ENCODE measurements around the gene PRKCZ. TPM values are rescaled to one million over a fixed set of nuclear protein-coding genes. Genes with fewer than 3 reads are reported as not detected.
A peak's percentile ranks its signal among the peaks of the same experiment; 100 is the strongest.

The PRKCZ gene
- total and polyA plus RNA-seq, 9 of the 15 experiments (the other 6 are each of a cell fraction or from before 2014, with no cell fraction given), result 0.07 to 3.1 (median 1.3) TPM

GRCh38 chr1:2205191-2205952 lies 155.2 kb downstream of the PRKCZ start (continued):
- TF ChIP-seq ZNF280A (IDR thresholded peaks at IDR 0.05; ENCODE audit: low read depth, partially characterized antibody), result no peak
- no peak for TF ChIP-seq SRSF9 (IDR thresholded peaks at IDR 0.05; ENCODE audit: borderline replicate concordance, low read depth, low read length)
- TF ChIP-seq LCOR (CRISPR knock-in tag; IDR thresholded peaks at IDR 0.05), result peak; percentile 65; the same call in 1 of the 2 replicates
- TF ChIP-seq ARID3A (IDR thresholded peaks at IDR 0.05; ENCODE audit: borderline replicate concordance, low read depth, low read length), result no peak
- TF ChIP-seq HIVEP1 (CRISPR knock-in tag; IDR thresholded peaks at IDR 0.05), result no peak
- TF ChIP-seq PHB2 (IDR thresholded peaks at IDR 0.05; ENCODE audit: low read depth), result no peak
- TF ChIP-seq PURB (CRISPR knock-in tag; IDR thresholded peaks at IDR 0.05; ENCODE audit: low read depth), result no peak
- TF ChIP-seq SRSF3 (IDR thresholded peaks at IDR 0.05; ENCODE audit: insufficient read depth, low read length), result no peak
- TF ChIP-seq NFIC (IDR thresholded peaks at IDR 0.05), result no peak
- peak; percentile 50 for TF ChIP-seq FUS (optimal IDR thresholded peaks at IDR 0.05; ENCODE audit: low read depth, low read length)
- no peak for TF ChIP-seq LARP7 (IDR thresholded peaks at IDR 0.05)
- TF ChIP-seq ELF2 (CRISPR knock-in tag; IDR thresholded peaks at IDR 0.05), result no peak
- 0 out of 2 replicates have a peak, but pooled peaks have one; percentile 78 for TF ChIP-seq NR4A1 (CRISPR knock-in tag; IDR thresholded peaks at IDR 0.05)
- peak; percentile 78; the same call in 1 of the 2 replicates for TF ChIP-seq NR4A1 (tag; IDR thresholded peaks at IDR 0.05)
- TF ChIP-seq STAG1 (CRISPR knock-in tag; IDR thresholded peaks at IDR 0.05; ENCODE audit: borderline replicate concordance), result no peak
- TF ChIP-seq ZNF212 (CRISPR knock-in tag; IDR thresholded peaks at IDR 0.05), result no peak
- TF ChIP-seq FOSL1 (tag; conservative IDR thresholded peaks at IDR 0.05), result no peak
- TF ChIP-seq MYC (IDR thresholded peaks at IDR 0.05; ENCODE audit: low read depth, low read length), result peak; percentile 70
- TF ChIP-seq MYC (CRISPR knock-in tag; IDR thresholded peaks at IDR 0.05; ENCODE audit: borderline replicate concordance, low read depth), result no peak
- peak; percentile 66; the same call in 1 of the 2 replicates for TF ChIP-seq TARDBP (IDR thresholded peaks at IDR 0.05)
- no peak for TF ChIP-seq KLF16 (IDR thresholded peaks at IDR 0.05)
- no peak for TF ChIP-seq NCOR1 (IDR thresholded peaks at IDR 0.05)
- TF ChIP-seq SRSF1 (IDR thresholded peaks at IDR 0.05; ENCODE audit: low read depth, low read length), result no peak
- TF ChIP-seq SIN3B (IDR thresholded peaks at IDR 0.05; ENCODE audit: low read depth), result no peak
- no peak for TF ChIP-seq MYBL2 (IDR thresholded peaks at IDR 0.05; ENCODE audit: low read depth)
- TF ChIP-seq MYBL2 (CRISPR knock-in tag; IDR thresholded peaks at IDR 0.05; ENCODE audit: borderline replicate concordance), result no peak
- TF ChIP-seq BRD4 (IDR thresholded peaks at IDR 0.05), result no peak
- TF ChIP-seq CBX3 (IDR thresholded peaks at IDR 0.05; ENCODE audit: borderline replicate concordance in 1 of 2, low read length in 2 of 2), result peak in 1 of 2 experiments; percentile 78; a peak in 1 of 3 replicates
- TF ChIP-seq HDAC1 (IDR thresholded peaks at IDR 0.05), result peak in 1 of 2 experiments; percentile 75; a peak in 2 of 4 replicates
- TF ChIP-seq POLR3G (IDR thresholded peaks at IDR 0.05; ENCODE audit: extremely low read depth, insufficient read length, insufficient replicate concordance), result no peak
